K562 (cell line): Measurements from ENCODE around the gene RASSF1. TPM values are rescaled to one million over a fixed set of nuclear protein-coding genes. Genes with fewer than 3 reads are reported as not detected.

Source experiments
- C11orf30 ChIP-seq: fragments of 450-650 bp; IDR thresholded peaks from 2 replicates; pipeline ENCODE4 v1.6.1; 2016; ENCODE audit warnings: low read depth, mild to moderate bottlenecking
- CBX3 ChIP-seq, 2 experiments: IDR thresholded peaks; 1 replicate in 1 of 2; 2 replicates in 1 of 2; pipeline ENCODE4 v1.6.1; 2012; ENCODE audit warnings: inconsistent platforms in 2 of 2, low read length in 2 of 2, borderline replicate concordance in 1 of 2, control low read depth in 1 of 2
- CCNT2 ChIP-seq: IDR thresholded peaks from 2 replicates; pipeline ENCODE4 v1.6.1; 2011; ENCODE audit warnings: borderline replicate concordance, low read depth, mild to moderate bottlenecking, moderate library complexity, mixed read lengths, low read length; ENCODE audit not compliant: insufficient read length; ENCODE audit errors: extremely low read depth
- CUX1 ChIP-seq: fragments of 200-800 bp; sonication (Bioruptor generic); IDR thresholded peaks from 2 replicates; pipeline ENCODE4 v1.6.1; 2016; ENCODE audit warnings: missing genetic modification characterization, missing compliant biosample characterization
- MLLT1 ChIP-seq, 2 experiments: fragments of 450-650 bp; IDR thresholded peaks; 2 replicates each; pipeline ENCODE4 v1.6.1; 2016
- NR3C1 ChIP-seq: sonication (generic); formaldehyde crosslinking; IDR thresholded peaks from 2 replicates; pipeline ENCODE4 v1.8.1; 2022; ENCODE audit warnings: missing genetic modification reagents
- PTBP1 ChIP-seq: fragments of 200-400 bp; formaldehyde crosslinking; IDR thresholded peaks from 2 replicates; pipeline ENCODE4 v1.6.1; 2017; ENCODE audit warnings: low read depth, low read length
- SOX6 ChIP-seq: fragments of 450-650 bp; IDR thresholded peaks from 2 replicates; pipeline ENCODE4 v1.6.1; 2014; ENCODE audit warnings: mild to moderate bottlenecking
- TAF15 ChIP-seq: fragments of 200-400 bp; formaldehyde crosslinking; IDR thresholded peaks from 2 replicates; pipeline ENCODE4 v1.6.1; 2017; ENCODE audit warnings: mild to moderate bottlenecking, low read depth, low read length, moderate library complexity
- TRIM28 ChIP-seq: fragments of 450-650 bp; IDR thresholded peaks from 2 replicates; pipeline ENCODE4 v1.6.1; 2017
- USF1 ChIP-seq: sonication (generic); formaldehyde crosslinking; IDR thresholded peaks from 2 replicates; pipeline ENCODE4 v1.9.0; 2022; ENCODE audit warnings: mild to moderate bottlenecking, missing genetic modification reagents
- VEZF1 ChIP-seq: fragments of 200-800 bp; sonication (Bioruptor generic); IDR thresholded peaks from 2 replicates; pipeline ENCODE4 v1.6.1; 2017; ENCODE audit warnings: missing genetic modification characterization, missing compliant biosample characterization
- polyA plus RNA-seq, 8 experiments: library from polyadenylated mRNA; depleted of rRNA in 4 of 8; stranded (reverse) in 5 of 8; unstranded in 3 of 8; fragments of >200 nt; fragmentation: Nextera tagmentation in 2 of 8; fragmentation: Illumina TruSeq in 1 of 8; extraction: Ambion mirVana in 2 of 8; extraction: Trizol in 1 of 8; gene quantifications; 2 replicates each; pipeline versions ENCODE4 v1.2.1 to v1.2.3, GENCODE V29; 2011 to 2014; ENCODE audit warnings: inconsistent platforms in 1 of 8, missing spikeins in 1 of 8
- total RNA-seq, 7 experiments: library from RNA; depleted of rRNA in 6 of 7; stranded (reverse); fragments of >200 nt in 6 of 7; fragmentation: Illumina TruSeq in 2 of 7; extraction: Trizol in 2 of 7; gene quantifications; 2 replicates each; pipeline versions ENCODE4 v1.2.1 to v1.2.3, GENCODE V29; 2011 to 2021; ENCODE audit warnings: low replicate concordance in 1 of 7
- TF ChIP-seq, protein P1 (sequence below): fragments of 250-450 bp; sonication (Bioruptor Pico); IDR thresholded peaks from 2 replicates; pipeline ENCODE4 v1.5.0; 2021; ENCODE audit warnings: mild to moderate bottlenecking, borderline replicate concordance

The RASSF1 gene
- total and polyA plus RNA-seq, 9 of the 15 experiments (the other 6 are each of a cell fraction or from before 2014, with no cell fraction given) = 3.6 to 57.1 (median 24.6) TPM

DNA sequence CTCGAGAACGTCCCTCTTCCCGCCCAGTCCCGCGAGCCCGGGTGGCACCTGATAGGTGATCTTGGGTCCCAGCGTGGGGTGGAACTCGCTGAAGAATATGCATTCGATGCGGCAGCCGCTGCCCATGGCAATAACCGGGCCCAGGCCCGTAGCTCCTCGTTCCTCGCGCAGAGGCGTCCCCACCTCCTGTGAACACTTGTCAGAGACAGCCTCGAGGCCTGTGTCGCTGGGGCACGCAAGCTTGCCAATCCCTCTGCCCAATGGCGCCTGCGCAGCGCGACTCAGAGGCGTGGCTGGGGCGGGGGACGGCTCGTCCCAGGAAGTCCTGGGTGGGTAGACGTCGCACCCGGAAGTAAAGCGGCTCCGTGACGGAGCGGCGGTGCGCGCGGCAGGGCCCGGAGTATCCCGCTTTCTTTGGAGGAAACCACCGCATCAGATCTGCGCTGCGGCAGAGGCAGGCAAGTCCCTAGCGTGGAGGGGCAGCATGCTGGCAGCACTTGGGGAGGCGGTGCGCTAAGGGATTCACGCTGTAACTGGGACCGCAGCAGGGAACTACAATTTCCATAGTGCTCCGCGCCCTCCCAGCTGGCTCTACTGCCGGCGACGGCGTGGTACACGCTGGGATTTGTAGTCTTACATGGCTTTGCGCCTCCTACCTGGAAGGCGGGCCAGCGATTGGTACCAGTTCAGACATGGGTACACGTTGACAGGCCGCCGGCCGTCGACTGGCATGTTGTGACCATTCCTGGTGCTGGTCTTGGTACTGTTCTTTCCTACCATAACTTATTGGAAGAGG lies 10.1 kb upstream of the RASSF1 start, which contains the start of the genes CYB561D2 and NPRL2 (continued):
- TF ChIP-seq CUX1 (CRISPR knock-in tag) = no peak
- TF ChIP-seq VEZF1 (CRISPR knock-in tag) = peak; percentile 60
- TF ChIP-seq, protein P1, sequence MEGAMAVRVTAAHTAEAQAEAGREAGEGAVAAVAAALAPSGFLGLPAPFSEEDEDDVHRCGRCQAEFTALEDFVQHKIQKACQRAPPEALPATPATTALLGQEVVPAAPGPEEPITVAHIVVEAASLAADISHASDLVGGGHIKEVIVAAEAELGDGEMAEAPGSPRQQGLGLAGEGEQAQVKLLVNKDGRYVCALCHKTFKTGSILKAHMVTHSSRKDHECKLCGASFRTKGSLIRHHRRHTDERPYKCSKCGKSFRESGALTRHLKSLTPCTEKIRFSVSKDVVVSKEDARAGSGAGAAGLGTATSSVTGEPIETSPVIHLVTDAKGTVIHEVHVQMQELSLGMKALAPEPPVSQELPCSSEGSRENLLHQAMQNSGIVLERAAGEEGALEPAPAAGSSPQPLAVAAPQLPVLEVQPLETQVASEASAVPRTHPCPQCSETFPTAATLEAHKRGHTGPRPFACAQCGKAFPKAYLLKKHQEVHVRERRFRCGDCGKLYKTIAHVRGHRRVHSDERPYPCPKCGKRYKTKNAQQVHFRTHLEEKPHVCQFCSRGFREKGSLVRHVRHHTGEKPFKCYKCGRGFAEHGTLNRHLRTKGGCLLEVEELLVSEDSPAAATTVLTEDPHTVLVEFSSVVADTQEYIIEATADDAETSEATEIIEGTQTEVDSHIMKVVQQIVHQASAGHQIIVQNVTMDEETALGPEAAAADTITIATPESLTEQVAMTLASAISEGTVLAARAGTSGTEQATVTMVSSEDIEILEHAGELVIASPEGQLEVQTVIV (CRISPR knock-in tag) = no peak
- no peak for TF ChIP-seq MLLT1 (IDR thresholded peaks at IDR 0.05)
- TF ChIP-seq CCNT2 = peak; percentile 11
- no peak for TF ChIP-seq NR3C1 (CRISPR knock-in tag)
- TF ChIP-seq TAF15 = no peak
- TF ChIP-seq USF1 = no peak
- peak; percentile 70 for TF ChIP-seq C11orf30
- no peak for TF ChIP-seq SOX6
- TF ChIP-seq TRIM28 = no peak
- TF ChIP-seq PTBP1 = no peak
- TF ChIP-seq CBX3 (IDR thresholded peaks at IDR 0.05; ENCODE audit: borderline replicate concordance in 1 of 2, low read length in 2 of 2) = no peak
